HCT116 (cell line): ENCODE data around the gene SLC24A3. TPM values are rescaled to one million over a fixed set of nuclear protein-coding genes. Genes with fewer than 3 reads are reported as not detected.

Experiments
- ATAC-seq: fragments of 200-7000 bp; cut with Tn5 transposase; 2 replicates; pipeline ENCODE4 v1.9.1; 2020; ENCODE audit warnings: mild to moderate bottlenecking, moderate library complexity
- BruUV-seq: library from RNA; stranded (reverse); fragments of 400-500 nt; replicated peaks from 2 replicates; lab custom pipeline; 2021; lab: Mats Ljungman, UMichigan
- CTCF ChIA-PET: fragments of 300-600 bp; sonication (Branson Sonifier 250); formaldehyde crosslinking; loops from one replicate; lab custom pipeline; 2021; ENCODE audit warnings: antibody characterized with exemption; lab: Charles Lee
- POLR2A ChIA-PET: fragments of 300-600, 350-600 bp; sonication (Branson Sonifier 250); formaldehyde crosslinking; loops from one replicate; lab custom pipeline; 2021; ENCODE audit warnings: antibody characterized with exemption; lab: Charles Lee
- RAD21 ChIA-PET, 2 experiments: fragments of 300-600 bp; sonication (Branson Sonifier 250); formaldehyde crosslinking; loops; one replicate each; lab custom pipeline; 2023; ENCODE audit warnings: low total read pairs in 2 of 2; ENCODE audit not compliant: uncharacterized antibody in 2 of 2, unreplicated experiment in 2 of 2, low non-redundant PET in 1 of 2; lab: Charles Lee
- DNase-seq: peaks from one replicate; pipeline ENCODE4 v3.0.0-alpha.2; 2010; ENCODE audit warnings: low read depth, low spot score
- H2AFZ ChIP-seq: fragments of 200-600 bp; shearing (Covaris generic), sonication (generic); 2 replicates; pipeline ENCODE4 v1.6.1; 2017; ENCODE audit warnings: low read depth, mixed run types, mixed read lengths, antibody characterized with exemption, low read length; ENCODE audit not compliant: poor library complexity, severe bottlenecking
- H3K27ac ChIP-seq: 2 replicates; pipeline ENCODE4 v1.5.1; 2012; ENCODE audit warnings: low read depth, low read length
- H3K27me3 ChIP-seq: fragments of 200-600 bp; sonication (generic); 2 replicates; pipeline ENCODE4 v1.6.1; 2016; ENCODE audit warnings: mixed run types, low read length, mixed read lengths; ENCODE audit not compliant: insufficient read depth
- H3K36me3 ChIP-seq, 2 experiments: fragments of 200-500 bp in 1 of 2; fragments of 200-600 bp in 1 of 2; sonication (Bioruptor generic) in 1 of 2; sonication (generic) in 1 of 2; 2 replicates each; pipeline versions ENCODE4 v1.5.1 to v1.6.1; 2014 to 2016; ENCODE audit warnings: low read length in 2 of 2, inconsistent platforms in 1 of 2, mixed read lengths in 1 of 2, mixed run types in 1 of 2; ENCODE audit not compliant: insufficient read depth in 2 of 2, control insufficient read depth in 1 of 2
- H3K4me1 ChIP-seq, 2 experiments: fragments of 200-600 bp in 1 of 2; sonication (generic) in 1 of 2; 2 replicates each; pipeline versions ENCODE4 v1.5.1 to v1.6.1; 2012 to 2017; ENCODE audit warnings: low read length in 2 of 2, inconsistent platforms in 1 of 2, mild to moderate bottlenecking in 1 of 2, mixed read lengths in 1 of 2, mixed run types in 1 of 2, moderate library complexity in 1 of 2; ENCODE audit not compliant: insufficient read depth in 2 of 2, control insufficient read depth in 1 of 2
- H3K4me2 ChIP-seq: fragments of 200-600 bp; sonication (generic); 2 replicates; pipeline ENCODE4 v1.6.1; 2017; ENCODE audit warnings: mixed run types, low read length, mixed read lengths
- H3K4me3 ChIP-seq, 2 experiments: fragments of 200-600 bp in 1 of 2; sonication (generic) in 1 of 2; replicated peaks in 1 of 2; 2 replicates each; pipeline ENCODE4 v1.5.1; 2011 to 2016; ENCODE audit warnings: low read length in 2 of 2, control low read depth in 1 of 2, low read depth in 1 of 2, mild to moderate bottlenecking in 1 of 2, mixed read lengths in 1 of 2, mixed run types in 1 of 2
- H3K79me2 ChIP-seq: fragments of 200-600 bp; sonication (generic); 2 replicates; pipeline ENCODE4 v1.6.1; 2017; ENCODE audit warnings: mild to moderate bottlenecking, mixed run types, low read length, moderate library complexity, mixed read lengths; ENCODE audit not compliant: insufficient read depth
- H3K9ac ChIP-seq: fragments of 200-600 bp; sonication (generic); 2 replicates; pipeline ENCODE4 v1.6.1; 2016; ENCODE audit warnings: low read length, mixed read lengths
- H3K9me2 ChIP-seq: fragments of 200-600 bp; sonication (generic), shearing (Covaris generic); 2 replicates; pipeline ENCODE4 v1.6.1; 2017; ENCODE audit warnings: mixed run types, mild to moderate bottlenecking, moderate library complexity; ENCODE audit not compliant: insufficient read depth
- H3K9me3 ChIP-seq, 2 experiments: fragments of 200-500 bp in 1 of 2; fragments of 200-600 bp in 1 of 2; sonication (Bioruptor generic) in 1 of 2; sonication (generic) in 1 of 2; 2 replicates each; pipeline ENCODE4 v1.6.1; 2014 to 2017; ENCODE audit warnings: low read length in 2 of 2, mixed read lengths in 2 of 2, inconsistent platforms in 1 of 2, low read depth in 1 of 2, mild to moderate bottlenecking in 1 of 2, mixed run types in 1 of 2, moderate library complexity in 1 of 2; ENCODE audit not compliant: control insufficient read depth in 1 of 2, insufficient read depth in 1 of 2
- H4K20me1 ChIP-seq: fragments of 200-600 bp; sonication (generic), shearing (Covaris generic); 2 replicates; pipeline ENCODE4 v1.6.1; 2017; ENCODE audit warnings: mixed run types, mild to moderate bottlenecking, moderate library complexity; ENCODE audit not compliant: insufficient read depth
- JUND ChIP-seq: IDR thresholded peaks from 2 replicates; pipeline ENCODE4 v1.6.1; 2012
- POLR2A ChIP-seq: IDR thresholded peaks from 2 replicates; pipeline ENCODE4 v1.7.0; 2011; ENCODE audit warnings: borderline replicate concordance; ENCODE audit not compliant: insufficient read depth, insufficient read length; ENCODE audit errors: extremely low read depth
- POLR2AphosphoS5 ChIP-seq: IDR thresholded peaks from 2 replicates; pipeline ENCODE4 v1.6.1; 2011; ENCODE audit warnings: mild to moderate bottlenecking, low read depth, low read length, moderate library complexity
- RAD21 ChIP-seq: IDR thresholded peaks from 2 replicates; pipeline ENCODE4 v1.6.1; 2012; ENCODE audit warnings: low read depth, mild to moderate bottlenecking
- YY1 ChIP-seq: IDR thresholded peaks from 2 replicates; pipeline ENCODE4 v1.6.1; 2011; ENCODE audit warnings: low read length, low read depth, moderate library complexity, mild to moderate bottlenecking; ENCODE audit not compliant: insufficient replicate concordance; ENCODE audit errors: extremely low read depth
- ZFX ChIP-seq: fragments of 450-650 bp; IDR thresholded peaks from 2 replicates; pipeline ENCODE4 v1.6.1; 2017
- intact Hi-C: fragments of 100-400 bp; cut with micrococcal nuclease; formaldehyde crosslinking; loops from 2 replicates; pipeline ENCODE4 v1.10.0; 2022
- total RNA-seq: library from RNA; stranded (reverse); gene quantifications from one replicate; pipeline ENCODE4 v1.2.1, GENCODE V29; 2021; ENCODE audit not compliant: unreplicated experiment
- TF ChIP-seq, protein P1 (sequence below), 3 experiments: fragments of 200-600 bp in 1 of 3; sonication (generic) in 1 of 3; IDR thresholded peaks in 2 of 3; conservative IDR thresholded peaks in 1 of 3; 2 replicates each; pipeline ENCODE4 v1.5.1; 2012 to 2017; ENCODE audit warnings: low read depth in 2 of 3, low read length in 2 of 3, antibody characterized with exemption in 1 of 3, borderline replicate concordance in 1 of 3, control low read depth in 1 of 3, mild to moderate bottlenecking in 1 of 3, mixed read lengths in 1 of 3, mixed run types in 1 of 3, moderate library complexity in 1 of 3; ENCODE audit not compliant: insufficient read depth in 1 of 3
- TF ChIP-seq, protein P2 (sequence below): IDR thresholded peaks from 2 replicates; pipeline ENCODE4 v1.6.1; 2012
- TF ChIP-seq, protein P3 (sequence below): IDR thresholded peaks from 2 replicates; pipeline ENCODE4 v1.6.1; 2012

Gene SLC24A3
- total RNA-seq, 1 experiment from 2014 or later: not detected

DNA sequence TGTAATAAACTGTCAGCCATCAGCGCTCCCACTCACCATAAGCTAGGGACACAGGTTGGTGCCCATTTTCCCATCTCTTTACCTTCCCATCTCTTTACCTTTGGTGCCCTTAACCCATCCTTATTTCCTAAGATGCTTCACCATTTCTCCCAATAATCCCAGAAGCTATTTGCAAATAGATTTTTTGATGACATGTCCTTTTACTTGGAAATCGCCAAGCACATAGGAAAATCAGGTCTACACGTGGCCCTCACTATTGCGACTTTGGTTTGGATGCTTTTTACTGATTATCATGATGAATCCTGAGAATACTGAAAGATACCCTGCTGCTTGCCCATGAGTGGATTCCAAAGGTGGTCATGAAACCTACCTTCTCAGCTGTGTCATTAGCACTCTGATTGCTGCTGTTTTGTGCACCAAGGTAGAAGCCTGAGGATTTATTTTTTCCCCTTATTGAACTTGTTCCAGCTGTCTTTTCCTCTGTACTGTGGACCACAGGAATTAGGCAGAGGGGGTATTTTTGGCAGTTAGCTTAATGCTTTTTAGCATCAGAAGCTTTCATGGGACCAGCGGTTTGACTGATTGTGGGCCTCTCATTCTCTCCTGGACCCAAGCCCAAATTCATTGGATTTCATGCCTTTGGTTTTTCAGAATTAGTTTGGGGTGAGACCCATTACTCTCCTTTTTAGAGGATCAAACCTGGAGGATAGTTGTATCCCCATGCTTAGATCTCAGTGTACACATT lies 316.0 kb downstream of the SLC24A3 start:
- intact Hi-C loops: no loop called here
- no peaks in the 10 kb centered on the region for H3K9me3 ChIP-seq
- CTCF ChIA-PET: no interaction called here
- H3K4me3 ChIP-seq: no peak overlapping the region
- H3K4me1 ChIP-seq: no peaks in the 10 kb centered on the region
- H3K4me2 ChIP-seq: no peak overlapping the region
- no peak overlapping the region for H3K9ac ChIP-seq
- DNase-seq (no peak), ATAC-seq (no peak)
- no peaks in the 10 kb centered on the region for H3K9me2 ChIP-seq
- no peaks in the 10 kb centered on the region for H3K36me3 ChIP-seq
- TF ChIP-seq POLR2AphosphoS5: no peak
- TF ChIP-seq, protein P1, sequence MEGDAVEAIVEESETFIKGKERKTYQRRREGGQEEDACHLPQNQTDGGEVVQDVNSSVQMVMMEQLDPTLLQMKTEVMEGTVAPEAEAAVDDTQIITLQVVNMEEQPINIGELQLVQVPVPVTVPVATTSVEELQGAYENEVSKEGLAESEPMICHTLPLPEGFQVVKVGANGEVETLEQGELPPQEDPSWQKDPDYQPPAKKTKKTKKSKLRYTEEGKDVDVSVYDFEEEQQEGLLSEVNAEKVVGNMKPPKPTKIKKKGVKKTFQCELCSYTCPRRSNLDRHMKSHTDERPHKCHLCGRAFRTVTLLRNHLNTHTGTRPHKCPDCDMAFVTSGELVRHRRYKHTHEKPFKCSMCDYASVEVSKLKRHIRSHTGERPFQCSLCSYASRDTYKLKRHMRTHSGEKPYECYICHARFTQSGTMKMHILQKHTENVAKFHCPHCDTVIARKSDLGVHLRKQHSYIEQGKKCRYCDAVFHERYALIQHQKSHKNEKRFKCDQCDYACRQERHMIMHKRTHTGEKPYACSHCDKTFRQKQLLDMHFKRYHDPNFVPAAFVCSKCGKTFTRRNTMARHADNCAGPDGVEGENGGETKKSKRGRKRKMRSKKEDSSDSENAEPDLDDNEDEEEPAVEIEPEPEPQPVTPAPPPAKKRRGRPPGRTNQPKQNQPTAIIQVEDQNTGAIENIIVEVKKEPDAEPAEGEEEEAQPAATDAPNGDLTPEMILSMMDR (IDR thresholded peaks at IDR 0.05 in 2 of 3, conservative IDR thresholded peaks at IDR 0.05 in 1 of 3; ENCODE audit: borderline replicate concordance in 1 of 3, insufficient read depth in 1 of 3, low read depth in 2 of 3, low read length in 2 of 3): no peak
- TF ChIP-seq, protein P2, sequence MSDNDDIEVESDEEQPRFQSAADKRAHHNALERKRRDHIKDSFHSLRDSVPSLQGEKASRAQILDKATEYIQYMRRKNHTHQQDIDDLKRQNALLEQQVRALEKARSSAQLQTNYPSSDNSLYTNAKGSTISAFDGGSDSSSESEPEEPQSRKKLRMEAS: no peak
- TF ChIP-seq, protein P3, sequence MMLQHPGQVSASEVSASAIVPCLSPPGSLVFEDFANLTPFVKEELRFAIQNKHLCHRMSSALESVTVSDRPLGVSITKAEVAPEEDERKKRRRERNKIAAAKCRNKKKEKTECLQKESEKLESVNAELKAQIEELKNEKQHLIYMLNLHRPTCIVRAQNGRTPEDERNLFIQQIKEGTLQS: no peak
- TF ChIP-seq ZFX: no peak
- TF ChIP-seq RAD21: no peak
- TF ChIP-seq YY1: no peak
- no peak for TF ChIP-seq POLR2A
- TF ChIP-seq JUND: no peak
- RAD21 ChIA-PET: no interaction called here
- H3K27ac ChIP-seq: no peak overlapping the region
- no peaks in the 10 kb centered on the region for H3K27me3 ChIP-seq
- no peaks in the 10 kb centered on the region for H3K79me2 ChIP-seq
- POLR2A ChIA-PET: no interaction called here
- H2AFZ ChIP-seq: no peak overlapping the region
- BruUV-seq: no TSS peak
- no peaks in the 10 kb centered on the region for H4K20me1 ChIP-seq
